Measurements from ENCODE around the gene ZNF609.

GRCh38 chr15:64604319-64604718 lies 143.9 kb downstream of the ZNF609 start:
- TF ChIP-seq CTCF (IDR thresholded peaks at IDR 0.05) (no peak), POLR2A (IDR thresholded peaks at IDR 0.05) (no peak)
